Stimulated activated CD8-positive, alpha-beta memory T cell treated with anti-CD3 and anti-CD28 coated beads, Interleukin-15, amount 100 ng/mL, for 24 hours (primary cell): ENCODE measurements around the gene ARAP1.

Experiments
- DNase-seq: peaks from one replicate; pipeline ENCODE4 v3.0.0-alpha.2; 2020; ENCODE audit warnings: low read depth

Gene ARAP1

GRCh38 chr11:72703267-72704008, 48.8 kb downstream of the ARAP1 start:
- DNase-seq, result no peak

- DNase-seq, result no peak
These were observed 49.5 kb downstream of the ARAP1 start for GRCh38 chr11:72702577-72703241.

GRCh38 chr11:72702096-72702495, 50.1 kb downstream of the ARAP1 start:
- DNase-seq, result no peak

GRCh38 chr11:72701466-72701865, 50.7 kb downstream of the ARAP1 start:
- no peak for DNase-seq

GRCh38 chr11:72700146-72700545, 52.1 kb downstream of the ARAP1 start:
- DNase-seq, result no peak

GRCh38 chr11:72697814-72698213, 54.4 kb downstream of the ARAP1 start:
- DNase-seq, result no peak

GRCh38 chr11:72696866-72697700, 55.1 kb downstream of the ARAP1 start:
- DNase-seq, result no peak

- DNase-seq, result no peak
These were observed 56.9 kb downstream of the ARAP1 start for GRCh38 chr11:72695354-72695753.

- no peak for DNase-seq
These were observed 58.8 kb downstream of the ARAP1 start for GRCh38 chr11:72693271-72693968.

- no peak for DNase-seq
These were observed 59.5 kb downstream of the ARAP1 start for GRCh38 chr11:72692498-72693237.

- no peak for DNase-seq
These were observed 62.0 kb downstream of the ARAP1 start for GRCh38 chr11:72690166-72690565.

GRCh38 chr11:72688929-72689328, 63.3 kb downstream of the ARAP1 start:
- DNase-seq, result no peak

- no peak for DNase-seq
These were observed 63.7 kb downstream of the ARAP1 start for GRCh38 chr11:72688486-72688885.

- DNase-seq, result no peak
These were observed 64.9 kb downstream of the ARAP1 start for GRCh38 chr11:72687326-72687725.

- DNase-seq, result no peak
These were observed 65.5 kb downstream of the ARAP1 start for GRCh38 chr11:72686639-72687220.

- no peak for DNase-seq
These were observed 66.4 kb downstream of the ARAP1 start for GRCh38 chr11:72685560-72686480.

- no peak for DNase-seq
These were observed 67.8 kb downstream of the ARAP1 start for GRCh38 chr11:72684236-72684912.

- DNase-seq, result peak; percentile 56
These were observed 68.4 kb downstream of the ARAP1 start for GRCh38 chr11:72683782-72684200.

GRCh38 chr11:72682858-72683243, 69.4 kb downstream of the ARAP1 start:
- no peak for DNase-seq
